SK-N-DZ (cell line): ENCODE data around the gene RUFY4.
A peak's percentile ranks its signal among the peaks of the same experiment; 100 is the strongest.
"Not testable (repeated sequence)": the region's sequence is repeated elsewhere in the genome, so short reads cannot be mapped to it uniquely, and the experiment has no call there.

ENCODE experiments used
- DNase-seq: peaks from one replicate; pipeline ENCODE4 v3.0.0-alpha.2; 2015; ENCODE audit warnings: low spot score

Gene RUFY4

DNA sequence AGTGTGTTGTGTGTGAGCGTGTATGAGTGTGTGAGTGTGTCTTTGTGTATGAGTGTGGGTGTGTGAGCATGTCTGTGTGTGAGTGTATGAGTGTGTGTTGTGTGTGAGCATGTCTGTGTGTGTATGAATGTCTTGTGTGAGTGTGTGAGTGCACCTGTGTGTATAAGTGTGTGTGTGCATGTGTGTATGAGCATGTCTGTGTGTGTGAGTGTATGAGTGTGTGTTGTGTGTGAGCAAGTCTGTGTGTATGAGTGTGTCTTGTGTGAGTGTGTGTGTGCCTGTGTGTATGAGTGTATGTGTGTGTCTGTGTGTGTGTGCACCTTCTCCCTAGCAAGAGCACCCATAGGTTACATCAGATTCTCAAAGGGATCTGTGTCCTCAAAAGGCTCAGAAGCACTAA lies 37.8 kb upstream of the RUFY4 start:
- DNase-seq = no peak

DNA sequence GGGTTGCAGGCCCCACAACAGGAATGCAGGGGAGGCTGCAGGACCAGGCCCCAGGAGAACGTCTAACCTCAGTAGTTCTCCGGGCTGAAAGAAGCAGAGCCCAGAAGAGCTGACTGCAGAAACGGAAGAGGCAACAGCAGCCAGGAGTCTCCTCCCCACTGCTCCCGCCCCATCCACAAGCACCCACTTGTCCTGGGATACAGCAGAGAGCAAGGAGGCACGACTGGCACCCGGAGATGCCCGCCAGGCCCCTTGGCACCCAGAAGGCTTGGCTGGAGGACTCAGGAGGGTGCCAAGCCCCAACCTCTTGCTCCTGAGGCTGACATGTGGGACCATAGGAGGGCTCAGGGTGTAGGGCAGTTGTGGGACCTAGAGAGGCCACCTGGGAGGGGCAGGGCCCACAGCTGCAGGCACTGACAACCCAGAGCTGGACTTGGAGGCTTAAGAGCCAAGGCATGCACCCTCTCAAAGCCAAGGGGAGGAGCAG lies 37.2 kb upstream of the RUFY4 start:
- no peak for DNase-seq

DNA sequence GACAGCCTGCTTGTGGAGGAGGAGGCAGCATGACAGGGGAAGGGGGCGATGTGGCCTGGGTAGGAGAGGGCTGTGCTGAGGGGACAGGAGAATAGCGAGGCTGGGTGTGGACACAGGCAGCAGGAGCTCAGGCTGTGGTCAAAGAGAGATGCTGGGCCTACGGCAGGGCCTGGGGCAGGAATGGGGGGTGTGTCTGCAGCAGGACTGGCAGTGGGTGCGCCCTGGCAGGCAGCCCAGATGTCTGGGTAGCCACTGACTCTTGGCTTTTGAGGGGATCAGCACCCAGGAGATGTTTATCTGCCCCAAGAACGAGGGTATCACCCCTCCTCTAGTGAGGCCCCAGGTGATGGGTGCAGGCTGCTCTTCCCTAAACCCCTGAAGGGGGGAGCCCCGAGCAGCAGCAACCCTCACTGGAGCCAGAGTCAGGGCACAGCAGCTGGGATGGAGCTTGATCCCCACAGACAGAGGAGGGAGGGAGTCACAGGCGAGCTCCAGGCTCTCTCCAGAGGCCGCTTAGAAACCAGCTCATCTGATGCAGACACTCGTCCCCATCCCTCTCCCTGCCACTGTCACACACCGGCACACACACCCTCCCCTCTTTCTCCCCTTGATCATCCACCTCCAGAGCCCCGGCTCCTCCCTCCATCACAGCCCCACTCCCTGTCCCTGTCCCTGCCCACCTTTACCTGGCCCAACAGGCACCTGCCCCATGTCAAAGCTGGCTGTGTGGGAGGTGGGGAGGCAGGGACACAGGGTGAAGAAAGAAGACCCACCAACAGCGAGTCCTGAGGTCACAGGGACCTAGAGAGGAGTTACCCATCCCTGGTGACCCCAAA lies 36.5 kb upstream of the RUFY4 start:
- DNase-seq = no peak

DNA sequence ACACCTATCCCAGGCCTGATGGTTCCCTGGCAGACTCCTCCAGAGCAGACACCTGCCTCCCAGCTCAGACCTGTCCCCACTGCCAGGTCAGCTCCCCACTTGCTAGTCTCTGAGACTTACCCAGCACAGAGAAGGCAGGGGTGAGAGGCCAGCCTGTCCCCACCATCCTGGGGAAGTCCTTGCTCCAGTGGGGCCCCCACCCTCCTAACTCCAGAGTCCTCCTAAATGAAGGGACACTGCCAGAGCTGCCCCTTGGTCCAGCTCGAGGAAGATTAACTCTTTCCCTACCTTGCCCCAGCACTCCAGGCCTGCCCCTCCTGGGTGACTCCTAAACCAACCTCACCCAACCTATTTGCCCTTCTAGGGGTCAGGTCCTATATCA lies 35.9 kb upstream of the RUFY4 start:
- DNase-seq = no peak

DNA sequence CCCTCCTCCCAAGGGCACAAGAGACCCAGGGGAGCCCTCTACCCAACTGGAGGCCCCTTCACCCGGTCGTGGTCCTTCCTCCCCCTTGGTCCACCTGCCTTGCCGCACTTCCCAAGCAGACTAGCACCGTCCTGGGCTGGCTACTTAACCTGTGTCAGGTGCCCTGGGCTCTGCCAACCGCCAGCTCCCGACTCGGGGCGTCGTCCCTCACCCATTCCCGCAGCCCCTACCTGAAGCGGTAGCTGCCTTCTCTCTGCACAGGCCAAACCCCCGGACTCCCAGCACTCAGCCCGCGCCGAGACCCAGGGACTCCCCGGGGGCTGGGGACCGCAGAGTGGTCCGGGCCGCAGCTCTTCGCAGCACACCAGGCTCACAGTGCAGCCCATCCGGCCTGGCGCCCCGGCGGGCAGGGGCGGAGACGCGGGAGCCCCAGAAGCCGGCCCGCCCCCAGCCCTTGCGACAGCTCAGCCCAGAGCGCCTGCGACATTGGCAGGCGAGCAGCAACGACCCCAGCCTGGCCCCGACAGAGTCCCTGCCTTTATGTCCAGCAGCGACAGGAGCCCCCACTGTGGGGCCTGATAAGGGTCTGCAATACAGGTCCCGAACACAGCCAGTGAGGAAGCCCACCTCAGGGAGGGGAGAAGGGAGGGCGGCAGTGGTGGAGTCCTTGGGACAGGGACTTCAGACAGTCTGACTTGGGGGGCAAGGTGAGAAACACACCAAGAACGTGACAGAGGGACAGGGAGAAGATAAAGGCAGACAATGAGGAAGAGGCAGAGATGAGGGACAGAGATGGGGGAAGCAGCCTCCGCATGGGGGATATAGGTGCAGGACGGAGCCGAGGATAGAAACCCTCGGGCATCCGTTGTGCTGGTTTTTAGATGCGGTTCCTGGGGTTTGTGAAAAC lies 35.2 kb upstream of the RUFY4 start:
- DNase-seq = no peak

DNA sequence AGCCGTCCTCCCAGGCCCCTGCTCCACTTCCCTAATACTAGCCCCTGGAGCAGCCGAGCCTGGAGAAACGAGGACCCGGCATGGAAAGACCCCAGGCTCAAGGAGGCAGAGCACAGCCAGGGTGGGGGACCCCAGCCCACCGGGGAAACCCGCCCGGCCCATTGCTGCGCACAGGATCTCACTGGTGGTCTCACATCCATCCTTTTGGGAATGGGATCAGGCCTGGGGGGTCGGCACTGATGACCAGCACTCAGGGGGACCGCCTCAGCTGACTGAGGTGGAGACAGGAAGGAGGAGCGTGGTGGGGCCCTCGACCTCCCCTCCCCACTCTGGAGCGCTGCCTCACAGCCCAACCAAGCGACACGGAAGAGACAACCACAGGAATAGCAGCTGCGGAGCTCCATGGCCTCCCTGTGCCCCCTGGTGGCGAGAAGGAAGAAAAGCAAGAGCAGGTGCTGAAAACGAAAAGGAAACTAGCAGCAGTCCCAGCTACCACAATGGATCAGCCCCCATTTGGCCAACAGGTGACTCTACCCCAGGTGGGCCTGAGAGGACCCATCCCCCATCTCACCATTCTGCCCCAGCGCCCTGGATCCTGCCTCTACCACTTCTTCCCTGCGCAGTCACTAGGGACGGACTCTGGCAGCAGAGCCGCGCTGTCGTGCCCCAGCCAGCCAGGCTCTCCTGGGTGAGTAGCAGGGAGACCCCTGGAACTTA lies 34.4 kb upstream of the RUFY4 start:
- peak; percentile 77 for DNase-seq

DNA sequence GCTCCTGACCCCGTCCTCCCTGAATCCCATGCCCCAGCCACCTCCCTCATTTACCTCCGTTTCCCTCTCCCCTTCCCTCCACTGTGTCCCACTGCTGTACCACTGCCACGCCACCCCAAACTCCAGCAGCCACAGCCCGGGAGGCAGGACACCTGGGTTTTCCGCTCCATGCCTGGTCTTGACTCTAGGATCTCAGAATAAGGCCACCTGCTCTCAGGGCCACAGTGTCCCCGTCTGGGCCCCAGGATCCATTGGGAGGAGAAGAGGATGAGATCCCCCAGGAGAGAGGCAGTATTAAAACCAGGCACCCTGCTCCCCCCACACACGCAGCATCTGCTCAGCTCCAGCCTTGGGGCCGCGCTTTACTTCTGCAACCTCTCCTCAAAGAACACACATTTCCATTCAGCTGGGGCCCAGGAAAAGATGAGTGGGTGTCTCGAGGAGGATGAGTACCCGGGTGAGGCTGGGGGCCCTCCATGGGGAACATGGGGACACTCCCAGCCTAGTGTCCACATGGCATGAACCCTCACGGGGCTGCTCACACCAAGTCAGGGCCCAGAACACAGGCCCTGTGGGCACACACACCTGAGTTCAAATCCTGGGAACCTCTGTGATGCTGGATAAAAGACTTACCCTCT lies 33.5 kb upstream of the RUFY4 start:
- DNase-seq = no peak

DNA sequence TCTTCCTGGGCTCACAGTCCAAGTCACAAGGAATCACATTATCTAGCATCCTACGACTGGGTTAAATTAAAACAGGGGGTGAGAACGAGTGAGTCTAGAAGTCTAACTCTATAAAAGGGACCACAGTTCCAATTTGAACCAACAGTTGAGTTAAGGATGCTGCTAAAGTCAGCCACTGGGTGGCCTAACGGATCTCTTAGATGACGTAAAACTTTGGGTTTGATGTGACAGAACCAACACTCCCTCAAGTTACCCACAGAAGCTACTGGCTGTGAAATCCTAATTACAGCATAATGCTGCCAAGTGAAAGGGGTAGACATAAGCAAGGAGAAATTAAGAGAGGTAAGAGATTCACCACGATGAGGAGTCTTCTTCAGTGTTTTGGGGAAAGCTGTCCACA lies 32.7 kb upstream of the RUFY4 start:
- no peak for DNase-seq

DNA sequence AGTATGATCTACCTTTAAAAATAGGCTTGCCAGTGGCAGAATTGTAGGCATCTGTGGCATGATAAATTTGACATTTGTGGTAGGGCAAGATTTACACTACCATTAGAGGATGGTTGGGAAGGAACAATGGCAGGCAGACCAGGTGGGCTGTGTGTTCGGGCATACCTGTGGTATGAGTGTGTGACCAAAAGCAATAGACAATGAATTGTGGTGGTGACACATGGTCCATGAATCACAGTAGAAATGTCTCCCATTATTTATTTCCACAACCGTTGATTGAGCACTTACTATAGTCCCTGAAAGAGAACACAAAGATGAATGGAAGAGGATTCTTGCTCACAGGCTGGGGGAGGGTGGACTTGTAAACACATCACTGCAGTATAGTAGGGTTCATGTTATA lies 29.9 kb upstream of the RUFY4 start:
- DNase-seq = no peak

DNA sequence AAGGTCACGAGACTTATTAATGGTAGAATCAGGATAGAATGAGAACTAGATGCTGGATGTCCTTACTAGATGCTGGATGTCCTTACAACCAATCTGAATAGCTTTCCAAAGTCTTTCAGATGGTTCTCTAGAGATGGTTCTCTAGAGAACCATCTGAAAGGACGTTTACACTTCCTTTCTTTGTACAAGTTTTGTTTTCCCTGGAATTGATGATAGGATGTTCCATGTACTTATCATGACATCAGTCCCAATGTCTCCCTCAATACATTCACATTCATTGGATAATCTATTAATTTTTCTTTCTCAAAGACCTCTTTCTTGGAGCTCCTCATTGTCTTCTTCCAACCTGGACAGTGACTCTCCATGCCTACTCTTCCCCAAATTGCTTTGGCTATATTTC lies 28.2 kb upstream of the RUFY4 start:
- DNase-seq = no peak

DNA sequence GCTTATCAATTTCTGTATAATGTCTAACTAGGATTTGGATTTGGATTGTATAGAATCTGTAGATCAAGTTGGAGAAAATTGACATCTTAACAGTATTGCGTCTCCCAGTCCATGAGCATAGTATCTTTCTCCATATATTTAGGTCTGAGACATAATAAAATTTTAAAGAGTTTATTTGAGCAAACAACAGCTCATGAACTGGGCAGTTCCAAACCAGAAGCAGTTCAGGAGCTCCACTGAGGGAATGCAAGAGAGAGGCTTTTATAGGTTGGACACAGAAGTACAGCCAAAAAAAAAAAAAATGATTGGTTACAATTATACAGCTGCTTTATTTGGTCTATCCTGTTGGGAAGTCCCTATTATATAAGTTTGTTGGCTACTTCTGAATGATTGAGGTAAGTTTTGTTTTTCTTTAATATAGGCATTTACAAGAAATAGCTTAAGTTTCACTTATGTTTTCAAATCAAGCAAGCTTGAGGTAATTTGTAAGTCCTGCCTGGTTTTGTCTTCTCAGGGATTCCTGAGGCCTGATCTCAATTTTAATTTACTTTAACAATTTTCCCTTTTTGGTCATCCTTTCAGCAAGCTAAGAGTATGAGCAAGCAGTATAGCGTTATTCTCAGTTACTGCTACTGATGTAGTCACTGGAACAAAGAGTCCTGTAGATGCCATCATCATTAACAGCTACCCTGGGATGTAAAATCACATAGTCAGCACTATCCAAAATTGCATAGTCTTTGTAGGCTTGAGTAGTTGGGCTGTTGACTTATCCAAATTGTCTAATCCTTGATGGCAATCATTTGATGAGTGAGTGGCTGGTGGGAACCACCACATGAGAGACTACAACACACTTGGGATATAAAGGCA lies 27.5 kb upstream of the RUFY4 start:
- no peak for DNase-seq

DNA sequence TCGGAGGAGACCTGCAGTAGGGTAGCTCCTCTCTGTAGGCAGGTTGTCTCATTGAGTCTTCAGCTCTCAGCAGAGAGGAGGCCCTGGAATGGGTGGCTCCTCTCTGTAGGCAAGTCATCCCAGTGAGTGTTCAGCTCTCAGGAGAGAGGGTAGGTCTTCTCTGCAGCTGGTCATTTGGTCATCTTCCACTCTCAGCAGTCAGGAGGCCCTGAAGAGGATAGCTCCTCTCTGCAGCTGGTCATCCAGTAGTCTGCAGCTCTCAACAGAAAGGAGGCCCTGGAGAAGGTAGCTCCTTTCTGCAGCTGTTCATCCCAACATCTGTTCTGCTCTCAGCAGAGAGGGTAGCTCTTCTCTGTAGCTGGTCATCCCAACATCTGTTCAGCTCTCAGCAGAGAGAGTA lies 26.0 kb upstream of the RUFY4 start:
- no peak for DNase-seq

DNA sequence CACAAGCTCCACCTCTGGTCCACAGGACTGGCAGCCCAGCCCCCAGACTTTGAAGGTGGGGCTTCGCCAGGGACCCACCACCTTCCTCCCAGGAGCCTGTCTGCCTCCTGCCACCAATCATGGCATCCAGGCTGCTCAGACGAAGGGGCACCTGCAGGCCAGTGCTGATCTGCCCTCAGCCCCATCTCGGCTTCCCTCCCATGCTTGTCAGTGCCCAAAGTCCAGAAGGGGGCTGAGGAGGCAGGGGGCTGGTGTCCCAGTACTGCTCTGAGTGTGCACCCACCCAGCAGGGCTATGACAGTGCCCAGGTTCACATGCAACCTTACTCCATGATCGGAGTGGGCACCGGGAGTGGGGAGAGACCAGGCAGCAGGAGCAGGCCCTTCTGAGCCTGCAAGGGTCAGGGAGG lies 25.3 kb upstream of the RUFY4 start:
- no peak for DNase-seq

DNA sequence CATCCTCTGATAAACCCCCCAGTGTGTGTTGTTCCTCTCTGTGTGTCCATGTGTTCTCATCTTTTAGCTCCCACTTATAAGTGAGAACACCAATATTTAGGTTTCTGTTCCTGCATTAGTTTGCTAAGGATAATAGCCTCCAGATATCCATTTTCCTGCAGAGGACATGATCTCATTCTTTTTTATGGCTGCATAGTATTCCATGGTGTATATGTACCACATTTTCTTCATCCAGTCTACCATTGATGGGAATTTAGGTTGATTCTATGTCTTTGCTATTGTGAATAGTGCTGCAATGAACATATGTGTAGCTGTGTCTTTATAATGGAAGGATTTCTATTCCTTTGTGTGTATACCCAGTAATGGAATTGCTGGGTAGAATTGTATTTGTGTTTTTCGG lies 24.5 kb upstream of the RUFY4 start:
- not testable (repeated sequence) for DNase-seq

DNA sequence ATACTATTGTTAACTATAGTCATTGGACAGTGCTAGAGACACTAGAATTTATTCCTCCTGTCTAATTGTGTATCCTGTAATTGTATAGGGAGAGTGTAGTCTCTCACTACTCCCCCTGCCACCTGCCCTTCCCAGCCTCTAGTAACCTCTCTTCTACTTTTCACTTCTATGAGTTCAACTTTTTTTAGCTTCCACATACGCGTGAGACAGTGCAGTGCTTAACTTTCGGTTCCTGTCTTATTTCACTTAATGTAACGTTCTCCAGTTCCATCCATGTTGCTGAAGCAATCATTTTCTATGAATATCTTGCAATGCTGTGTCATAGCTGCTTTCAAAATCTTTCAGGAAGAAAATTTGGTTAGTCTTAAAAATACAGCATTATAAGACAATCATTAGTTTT lies 22.8 kb upstream of the RUFY4 start:
- no peak for DNase-seq

DNA sequence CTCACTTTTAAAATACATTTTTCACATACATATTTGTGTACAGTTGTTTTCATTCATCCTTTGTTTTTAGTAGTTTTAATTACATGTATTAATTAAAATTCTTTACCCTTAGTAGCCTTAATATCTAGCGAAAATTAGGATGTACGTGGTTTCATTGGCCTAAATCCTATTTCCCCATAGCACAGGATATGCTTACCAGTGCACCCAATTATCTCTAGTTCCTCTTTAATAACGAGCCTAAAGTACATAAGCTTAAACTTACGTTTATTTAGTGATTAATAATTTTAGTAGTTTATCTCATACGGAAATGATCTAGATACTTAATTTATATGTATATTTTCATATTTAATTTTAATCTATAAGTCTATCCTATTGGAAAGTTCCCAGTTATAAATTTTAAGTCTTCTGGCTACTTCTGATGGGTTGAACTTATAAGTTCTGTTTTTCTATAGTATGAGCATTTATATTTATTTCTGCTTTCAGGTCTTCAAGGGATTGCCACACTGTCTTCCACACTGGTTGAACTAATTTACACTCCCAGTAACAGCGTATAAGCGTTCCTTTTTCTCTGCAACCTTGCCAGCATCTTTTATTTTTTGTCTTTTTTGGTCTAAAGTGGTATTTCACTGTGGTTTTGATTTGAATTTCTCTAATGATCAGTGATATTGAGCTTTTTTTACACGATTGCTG lies 21.4 kb upstream of the RUFY4 start:
- DNase-seq = no peak

DNA sequence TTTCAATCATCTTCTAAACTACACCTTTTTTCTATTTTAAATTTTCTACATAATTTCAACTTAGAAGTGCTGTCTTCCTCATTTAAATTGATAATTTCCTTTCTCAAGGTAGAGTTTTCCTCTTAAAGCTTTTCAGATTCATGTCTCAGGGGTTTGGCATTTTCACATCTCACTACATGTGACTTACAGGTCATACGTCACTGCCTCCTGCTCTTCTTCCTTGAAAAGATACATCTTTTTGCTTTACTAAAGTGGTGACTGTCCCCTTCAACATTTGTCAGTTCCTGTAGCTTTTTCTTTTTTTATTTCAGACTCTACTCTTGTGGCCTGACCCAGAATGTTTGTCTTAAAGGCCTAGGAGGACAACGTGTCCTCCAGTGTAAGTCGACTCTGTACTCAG lies 17.1 kb upstream of the RUFY4 start:
- no peak for DNase-seq

DNA sequence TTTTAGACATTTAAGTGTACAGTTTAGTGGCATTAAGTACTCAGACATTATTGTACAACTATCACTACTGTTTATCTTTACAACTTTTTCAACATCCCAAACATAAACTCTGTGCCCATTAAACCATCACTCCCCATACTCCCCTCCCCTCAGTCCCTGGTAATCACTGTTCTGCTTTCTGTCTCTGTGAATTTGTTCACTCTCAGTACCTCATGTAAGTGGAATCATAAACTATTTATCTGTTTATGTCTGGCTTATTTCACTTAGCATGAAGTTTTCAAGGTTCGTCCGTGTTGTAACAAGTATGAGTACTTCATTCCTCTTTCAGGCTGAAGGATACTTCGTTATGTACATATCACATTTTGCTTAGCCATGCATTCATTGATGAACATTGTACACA lies 9.8 kb upstream of the RUFY4 start:
- DNase-seq = no peak

DNA sequence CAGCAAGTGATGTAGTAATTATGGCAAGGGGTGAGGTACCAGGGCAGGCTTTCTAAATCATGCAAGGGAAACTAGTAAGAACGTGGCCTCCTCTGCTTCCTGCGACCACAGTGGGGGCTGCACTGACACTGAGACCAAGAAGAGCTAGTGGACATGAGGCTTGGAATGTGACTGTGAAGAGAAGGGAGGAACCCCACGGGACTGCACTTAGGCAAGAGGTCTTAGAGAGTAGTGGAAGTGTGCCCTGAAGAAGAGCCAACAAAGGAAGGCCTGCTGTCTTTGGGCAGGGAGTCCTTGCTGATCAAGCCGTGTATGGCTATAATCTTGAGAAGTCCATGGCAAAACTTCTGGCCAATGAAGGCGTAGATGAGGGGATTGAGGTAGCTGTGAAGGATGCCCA lies 8.9 kb upstream of the RUFY4 start:
- DNase-seq = no peak
